HG03565 (cell line): ENCODE data around the gene FKBP6.
"Not testable (repeated sequence)": the region's sequence is repeated elsewhere in the genome, so short reads cannot be mapped to it uniquely, and the experiment has no call there.

ENCODE experiments used
- ATAC-seq: cut with Tn5 transposase; IDR thresholded peaks from one replicate; pipeline ENCODE4 v1.9.1; 2021; ENCODE audit warnings: mild to moderate bottlenecking, moderate library complexity; ENCODE audit not compliant: unreplicated experiment

The FKBP6 gene, protein sequence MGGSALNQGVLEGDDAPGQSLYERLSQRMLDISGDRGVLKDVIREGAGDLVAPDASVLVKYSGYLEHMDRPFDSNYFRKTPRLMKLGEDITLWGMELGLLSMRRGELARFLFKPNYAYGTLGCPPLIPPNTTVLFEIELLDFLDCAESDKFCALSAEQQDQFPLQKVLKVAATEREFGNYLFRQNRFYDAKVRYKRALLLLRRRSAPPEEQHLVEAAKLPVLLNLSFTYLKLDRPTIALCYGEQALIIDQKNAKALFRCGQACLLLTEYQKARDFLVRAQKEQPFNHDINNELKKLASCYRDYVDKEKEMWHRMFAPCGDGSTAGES

DNA sequence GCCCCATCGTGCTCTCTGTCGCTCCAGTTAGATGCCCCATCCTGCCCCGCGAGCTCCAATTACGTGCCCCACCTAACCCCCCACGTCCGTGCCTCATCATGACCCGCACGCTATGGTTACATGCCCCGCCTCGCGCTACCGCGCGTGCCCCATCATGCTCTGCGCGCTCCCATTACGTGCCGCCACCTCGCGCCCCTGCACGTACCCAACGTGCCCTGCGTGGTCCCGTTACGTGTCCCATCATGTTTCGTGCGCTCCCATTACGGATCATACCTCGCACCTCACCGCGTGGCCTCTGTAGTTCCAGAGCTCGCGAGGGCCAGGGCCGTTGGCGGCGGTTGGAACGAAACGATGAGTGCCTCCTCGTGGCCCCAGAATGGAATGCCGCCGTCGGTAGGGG lies at the start of gene FKBP6, which contains the start of gene TRIM50:
FKBP6 (plus strand) TSS at position 240 of the 400 bp plus-strand sequence. CDS start 268 bp downstream, outside the sequence.
TRIM50 (minus strand) TSS at position 161 of the 400 bp plus-strand sequence. CDS start 3,295 bp downstream, outside the sequence.
- not testable (repeated sequence) for ATAC-seq

DNA sequence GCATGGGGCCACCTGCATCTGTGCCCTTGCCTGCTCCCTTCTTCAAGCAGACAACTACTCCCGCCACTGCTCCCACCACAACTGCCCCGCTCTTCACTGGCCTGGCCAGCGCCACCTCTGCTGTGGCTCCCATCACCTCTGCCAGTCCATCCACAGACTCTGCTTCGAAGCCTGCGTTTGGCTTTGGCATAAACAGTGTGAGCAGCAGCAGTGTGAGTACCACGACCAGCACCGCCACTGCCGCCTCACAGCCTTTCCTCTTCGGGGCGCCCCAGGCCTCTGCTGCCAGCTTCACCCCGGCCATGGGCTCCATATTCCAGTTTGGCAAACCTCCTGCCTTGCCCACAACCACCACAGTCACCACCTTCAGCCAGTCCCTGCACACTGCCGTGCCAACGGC lies 30.7 kb upstream of the FKBP6 start:
- ATAC-seq: not testable (repeated sequence)

DNA sequence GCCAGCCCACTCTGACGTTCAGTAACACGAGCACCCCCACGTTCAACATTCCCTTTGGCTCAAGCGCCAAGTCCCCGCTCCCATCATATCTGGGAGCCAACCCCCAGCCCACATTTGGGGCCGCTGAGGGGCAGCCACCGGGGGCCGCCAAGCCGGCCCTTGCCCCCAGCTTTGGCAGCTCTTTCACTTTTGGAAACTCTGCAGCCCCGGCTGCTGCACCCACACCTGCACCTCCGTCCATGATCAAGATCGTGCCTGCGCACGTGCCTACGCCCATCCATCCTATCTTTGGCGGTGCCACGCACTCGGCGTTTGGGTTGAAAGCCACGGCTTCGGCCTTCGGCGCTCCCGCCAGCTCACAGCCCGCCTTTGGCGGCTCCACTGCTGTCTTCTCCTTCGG lies 30.3 kb upstream of the FKBP6 start:
- not testable (repeated sequence) for ATAC-seq

DNA sequence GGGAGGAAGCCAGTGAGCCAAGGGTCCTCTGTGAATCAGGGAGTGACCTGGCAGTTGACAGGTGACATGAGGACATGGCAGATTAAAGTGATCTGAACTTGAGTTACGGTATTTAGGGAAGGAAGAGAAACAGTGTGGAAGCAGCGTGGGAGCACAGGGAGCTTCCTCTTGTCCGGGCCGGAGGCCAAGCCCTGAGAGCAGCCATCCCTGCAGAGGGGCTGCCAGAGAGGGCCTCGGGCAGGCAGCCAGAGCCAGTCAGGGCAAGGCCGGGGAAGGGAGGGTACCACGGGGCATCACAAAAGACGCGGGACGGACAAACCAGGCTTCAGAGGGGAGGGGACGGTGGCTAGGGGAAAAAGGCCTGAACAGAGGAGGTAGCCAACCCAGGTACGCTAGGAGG lies 28.1 kb upstream of the FKBP6 start:
- not testable (repeated sequence) for ATAC-seq

DNA sequence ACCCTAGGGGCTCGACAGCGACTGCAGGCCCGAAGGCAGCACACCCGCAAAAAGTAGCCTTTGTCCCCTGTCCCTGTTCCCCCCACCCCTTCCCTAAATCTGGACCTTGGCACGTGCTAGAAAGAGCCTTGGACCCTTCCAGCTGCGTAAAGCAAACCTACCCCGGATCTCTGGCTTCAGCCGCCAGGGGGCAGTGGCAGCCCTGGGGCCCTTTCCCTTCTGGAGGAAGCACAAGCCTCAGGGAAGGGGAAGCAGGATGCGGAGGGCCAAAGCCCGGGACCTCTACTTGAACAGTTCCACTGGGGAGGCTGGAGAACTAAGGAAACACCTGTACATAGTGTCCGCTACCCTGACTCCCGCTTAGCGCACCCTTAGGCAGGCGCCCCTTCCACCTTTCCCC lies 26.9 kb upstream of the FKBP6 start:
- ATAC-seq: not testable (repeated sequence)

DNA sequence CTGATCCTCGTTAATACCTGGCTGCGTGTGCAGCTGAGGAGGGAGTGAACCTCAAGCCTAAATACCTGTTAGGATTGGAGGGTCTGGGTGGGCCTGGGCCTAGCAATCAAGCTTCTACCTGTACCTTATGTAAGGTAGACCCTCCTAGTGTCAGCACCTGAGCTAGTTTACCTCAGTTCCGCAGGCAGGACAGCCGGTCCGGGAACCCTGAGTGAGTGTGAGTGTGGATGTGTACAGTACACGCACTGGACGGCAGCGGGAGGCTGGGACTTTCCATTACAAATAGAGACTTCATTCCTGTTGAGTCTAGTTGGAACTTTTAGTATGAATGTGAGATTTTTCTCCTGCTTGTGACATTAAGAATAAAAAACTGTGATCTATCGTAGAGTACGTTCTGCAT lies 25.1 kb upstream of the FKBP6 start:
- ATAC-seq: not testable (repeated sequence)

DNA sequence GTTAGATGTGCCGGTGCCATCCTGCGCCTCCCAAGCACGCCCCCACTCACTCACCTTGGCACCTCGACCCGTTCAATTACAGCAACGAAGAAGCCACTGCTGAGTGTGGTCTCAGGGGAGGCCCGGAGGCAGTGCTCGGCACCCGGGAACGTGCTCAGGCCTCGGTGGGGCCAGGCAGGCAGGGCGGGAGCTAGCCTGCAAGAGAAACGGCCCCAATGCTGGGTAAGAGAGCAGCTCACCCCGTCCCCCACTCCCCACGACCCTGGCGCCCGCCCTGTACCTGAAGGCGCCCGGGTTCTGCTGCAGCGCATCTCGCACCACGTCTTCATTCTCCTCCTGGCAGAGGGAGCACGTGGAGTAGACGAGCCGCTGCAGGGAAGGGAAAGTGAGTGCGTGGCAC lies 24.4 kb upstream of the FKBP6 start:
- no peak for ATAC-seq

DNA sequence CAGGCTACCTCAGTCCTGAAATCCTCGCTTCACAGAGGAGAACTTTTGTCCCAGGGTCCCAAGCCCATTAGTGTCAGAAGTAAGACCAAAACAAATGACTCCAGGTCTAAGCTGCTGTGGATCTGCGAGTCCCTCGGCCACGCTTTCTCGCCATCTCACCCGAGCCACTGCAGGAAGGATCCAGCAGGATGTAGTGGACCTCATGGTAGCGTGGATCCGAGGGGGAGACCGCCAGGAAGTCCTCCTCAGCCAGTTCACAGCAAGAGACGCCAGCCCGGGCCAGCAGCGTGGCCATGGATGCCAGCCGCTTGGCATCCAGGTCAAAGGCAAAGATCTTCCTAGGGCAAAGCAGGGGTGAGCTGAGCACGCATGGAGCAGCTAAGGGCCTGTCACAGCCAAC lies 23.9 kb upstream of the FKBP6 start:
- ATAC-seq: no peak

DNA sequence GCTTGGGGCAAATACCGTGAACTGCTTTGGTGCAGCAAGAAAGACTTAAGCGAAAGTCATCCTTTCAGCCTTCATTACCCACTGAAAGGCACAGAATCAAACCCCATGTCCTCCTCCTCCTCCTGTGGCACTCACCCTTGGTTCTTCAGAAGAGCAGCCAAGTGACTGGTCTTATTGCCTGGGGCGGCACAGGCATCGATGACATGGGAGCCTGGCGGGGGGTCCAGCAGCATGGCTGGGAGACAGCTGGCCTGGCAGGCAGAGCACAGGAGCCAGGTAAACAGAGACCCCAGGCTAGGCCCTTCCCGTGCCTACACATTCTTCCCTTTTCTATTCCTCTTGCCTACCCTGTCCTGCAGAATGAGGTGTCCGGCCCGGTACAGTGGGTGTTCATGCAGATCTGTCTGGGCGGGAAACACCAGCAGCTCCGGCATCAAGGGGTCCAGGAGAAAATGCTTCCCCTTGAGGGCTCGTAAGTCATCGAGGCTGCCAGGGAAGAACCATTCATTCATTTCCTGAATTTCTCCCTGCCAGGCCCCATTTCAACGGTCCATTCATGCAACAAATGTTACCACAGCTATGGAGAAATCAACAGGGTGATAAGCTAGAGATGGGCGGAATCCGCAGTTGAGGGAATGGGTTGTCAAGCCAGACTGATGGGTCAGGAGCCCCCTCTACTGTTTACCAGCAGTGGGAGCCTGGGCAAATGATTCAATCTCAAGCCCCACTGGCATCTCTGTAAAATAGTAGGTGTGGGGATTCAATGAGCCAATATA lies 23.2 kb upstream of the FKBP6 start:
- not testable (repeated sequence) for ATAC-seq

DNA sequence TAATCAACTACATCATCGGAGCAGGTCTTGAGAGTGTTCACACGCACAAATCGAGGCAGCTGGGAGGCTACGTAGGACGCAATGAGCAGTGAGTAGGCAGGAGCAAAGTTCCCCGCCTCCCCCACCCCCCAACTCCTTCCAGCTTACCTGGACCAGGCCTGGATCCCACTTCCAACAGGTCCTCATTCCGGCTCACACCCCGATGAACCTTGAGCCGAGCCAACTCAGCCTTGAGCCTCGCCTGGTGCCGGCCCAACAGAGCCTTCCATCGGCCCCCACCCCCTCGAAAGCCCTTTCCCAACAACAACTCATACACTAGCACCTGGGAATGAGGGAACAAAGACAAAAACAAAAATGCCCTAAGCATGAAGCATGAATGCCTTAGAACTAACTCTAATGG lies 20.5 kb upstream of the FKBP6 start:
- ATAC-seq: no peak

DNA sequence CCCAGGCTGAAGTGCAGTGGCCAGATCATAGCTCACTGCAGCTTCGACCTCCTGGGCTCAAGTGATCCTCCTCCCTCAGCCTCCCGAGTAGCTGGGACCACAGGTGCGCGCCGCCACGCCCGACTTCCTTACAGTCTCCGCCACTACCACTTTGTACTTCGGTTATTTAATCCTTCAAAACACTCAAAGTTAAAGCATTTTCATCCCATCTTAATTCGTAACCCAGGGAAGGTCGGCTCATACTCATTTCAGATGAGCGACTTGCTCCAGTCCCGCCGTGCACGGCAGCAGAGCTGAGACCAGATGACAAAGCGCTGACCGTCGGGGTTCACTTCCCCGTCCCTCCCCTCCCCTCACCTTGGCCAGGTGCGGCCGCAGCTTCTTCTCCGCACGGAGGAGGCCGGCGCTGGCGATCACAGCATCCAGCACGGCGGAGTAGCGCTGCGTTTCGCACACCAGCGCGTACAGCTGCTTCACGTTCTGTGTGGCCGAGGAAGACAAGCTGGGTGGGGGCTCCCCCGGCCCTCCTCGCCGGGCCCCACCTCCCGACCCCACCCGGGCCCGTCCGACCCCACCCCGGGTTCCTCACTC lies 19.8 kb upstream of the FKBP6 start:
- peak; percentile 23 for ATAC-seq

DNA sequence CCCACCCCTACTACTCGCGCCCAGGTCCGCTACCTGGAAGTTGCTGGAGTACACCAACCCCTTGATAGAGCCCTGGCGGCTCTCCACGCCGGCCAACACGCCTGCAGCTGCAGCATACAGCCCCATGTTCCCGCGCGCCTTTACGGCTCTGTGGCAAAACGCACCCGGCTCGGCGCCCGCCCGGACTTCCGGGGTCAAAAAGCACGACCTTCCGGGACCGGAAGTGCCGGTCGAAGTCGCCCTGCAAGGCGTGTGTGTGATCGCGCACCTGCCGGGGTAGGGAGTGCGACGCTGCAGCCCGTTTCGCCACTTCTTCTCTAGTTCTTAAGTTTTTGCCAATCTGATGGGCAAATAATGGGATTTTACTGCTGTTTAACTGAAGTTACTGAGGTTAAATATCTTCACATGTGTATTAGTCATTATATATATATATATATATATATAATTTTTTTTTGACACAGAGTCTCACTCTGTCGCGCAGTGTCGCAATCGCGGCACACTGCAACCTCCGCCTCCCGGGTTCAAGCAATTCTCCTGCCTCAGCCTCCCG lies 19.2 kb upstream of the FKBP6 start, which contains the start of gene NSUN5:
NSUN5 (minus strand) TSS at position 162 of the 550 bp plus-strand sequence; CDS start at position 126, 36 bp downstream.
- peak; percentile 84 for ATAC-seq

DNA sequence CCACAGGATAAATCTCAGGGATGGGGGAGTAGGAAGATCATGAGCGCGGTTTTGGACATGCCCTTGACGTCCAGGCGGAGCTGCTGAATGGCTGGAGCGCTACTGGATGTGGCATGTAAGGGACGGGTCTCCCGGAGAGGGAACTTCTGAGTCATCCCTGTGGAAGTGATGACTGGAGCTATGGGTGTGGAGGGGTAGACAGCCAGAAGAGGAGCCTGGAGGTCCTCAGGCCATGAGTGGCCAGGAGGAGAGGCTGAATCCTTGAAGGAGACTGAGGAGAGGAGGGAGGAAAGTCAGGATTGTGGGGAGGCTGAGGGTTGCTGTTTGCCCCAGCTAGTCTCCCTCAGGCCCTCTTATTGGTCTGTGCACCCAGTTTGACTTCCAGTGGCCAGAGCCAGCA lies 16.5 kb upstream of the FKBP6 start:
- not testable (repeated sequence) for ATAC-seq

DNA sequence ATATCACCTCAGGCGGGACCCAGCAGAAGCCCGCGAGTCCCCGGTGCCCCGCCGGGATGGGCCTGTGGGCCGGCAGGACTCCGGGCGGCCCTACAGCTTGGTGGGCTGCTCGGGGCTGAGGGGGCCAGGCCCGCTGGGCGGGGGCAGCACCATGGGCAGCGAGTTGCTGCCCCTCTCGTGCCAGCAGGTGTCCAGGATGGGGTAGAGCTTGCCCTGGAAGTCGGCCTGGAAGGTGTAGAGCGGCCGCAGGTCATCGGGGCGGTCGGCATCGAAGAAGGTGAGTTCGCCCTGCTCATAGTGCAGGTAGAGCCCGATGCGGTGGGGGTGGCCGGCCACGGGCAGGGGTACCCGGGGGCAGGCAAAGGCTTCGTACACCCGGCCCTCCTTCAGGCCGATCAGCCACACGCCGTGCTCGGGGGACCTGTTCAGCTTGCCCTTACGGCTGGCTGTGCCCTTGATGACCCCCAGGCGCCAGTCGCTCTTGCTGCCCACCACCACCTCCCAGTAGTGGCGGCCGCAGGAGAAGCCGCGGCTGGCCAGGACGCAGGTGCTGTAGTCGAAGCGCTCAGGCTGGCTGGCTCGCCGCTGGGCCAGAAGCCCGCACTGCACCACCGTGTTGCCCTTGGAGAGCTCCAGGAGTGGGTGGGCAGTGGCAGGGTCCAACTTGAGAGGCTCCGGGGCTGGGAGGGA lies 15.0 kb upstream of the FKBP6 start:
- no peak for ATAC-seq

DNA sequence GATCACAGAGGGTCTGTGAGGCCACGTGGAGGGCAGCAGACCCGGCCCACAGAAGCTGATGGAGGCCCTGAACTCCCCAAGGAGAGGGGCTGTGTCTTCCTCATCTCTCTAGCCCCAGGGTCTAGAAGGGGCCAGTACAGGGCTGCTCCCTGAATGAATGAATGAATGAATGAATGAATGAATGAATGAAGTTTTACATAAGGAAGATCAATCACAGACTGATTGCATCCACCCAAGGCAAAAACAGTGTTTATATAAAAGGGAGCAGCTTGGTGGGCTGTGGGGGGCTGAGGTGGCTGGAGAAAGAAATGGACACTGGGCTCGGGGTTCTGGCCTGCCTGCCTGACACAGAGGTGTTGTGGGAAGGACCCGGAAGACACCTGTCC lies 14.4 kb upstream of the FKBP6 start:
- ATAC-seq: no peak

DNA sequence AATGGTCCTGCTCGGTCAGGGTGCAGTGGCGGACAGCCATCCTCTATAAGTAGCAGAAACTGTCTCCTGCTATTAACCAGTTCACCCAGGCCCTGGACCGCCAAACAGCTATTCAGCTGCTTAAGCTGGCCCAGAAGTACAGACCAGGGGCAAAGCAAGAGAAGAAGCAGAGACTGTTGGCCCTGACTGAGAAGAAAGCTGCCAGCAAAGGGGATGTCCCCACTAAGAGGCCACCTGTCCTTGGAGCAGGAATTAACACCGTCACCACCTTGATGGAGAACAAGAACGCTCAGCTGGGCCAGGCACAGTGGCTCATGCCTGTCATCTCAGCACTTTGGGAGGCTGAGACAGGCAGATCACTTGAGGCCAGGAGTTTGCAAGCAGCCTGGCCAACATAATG lies 13.7 kb upstream of the FKBP6 start:
- ATAC-seq: no peak

DNA sequence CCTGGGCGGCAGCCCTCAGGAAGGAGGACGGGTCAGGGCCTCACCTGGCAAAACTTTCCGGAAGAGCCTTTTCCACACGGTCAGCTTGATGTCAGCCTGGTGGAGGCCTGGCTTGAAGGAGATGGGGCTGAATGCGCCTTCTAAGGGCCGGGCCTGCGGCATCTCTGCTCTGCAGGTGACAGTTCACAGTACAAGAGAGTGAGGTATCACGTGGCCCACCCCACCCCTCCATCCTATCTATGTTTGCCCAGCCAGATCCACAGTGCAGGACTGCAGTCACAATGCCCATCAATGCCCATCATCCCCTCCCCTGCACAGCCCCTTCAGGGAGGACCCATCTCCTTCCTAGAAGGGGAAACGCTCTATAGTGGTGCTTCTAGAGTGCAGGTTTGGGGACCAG lies 11.4 kb upstream of the FKBP6 start:
- ATAC-seq: no peak

DNA sequence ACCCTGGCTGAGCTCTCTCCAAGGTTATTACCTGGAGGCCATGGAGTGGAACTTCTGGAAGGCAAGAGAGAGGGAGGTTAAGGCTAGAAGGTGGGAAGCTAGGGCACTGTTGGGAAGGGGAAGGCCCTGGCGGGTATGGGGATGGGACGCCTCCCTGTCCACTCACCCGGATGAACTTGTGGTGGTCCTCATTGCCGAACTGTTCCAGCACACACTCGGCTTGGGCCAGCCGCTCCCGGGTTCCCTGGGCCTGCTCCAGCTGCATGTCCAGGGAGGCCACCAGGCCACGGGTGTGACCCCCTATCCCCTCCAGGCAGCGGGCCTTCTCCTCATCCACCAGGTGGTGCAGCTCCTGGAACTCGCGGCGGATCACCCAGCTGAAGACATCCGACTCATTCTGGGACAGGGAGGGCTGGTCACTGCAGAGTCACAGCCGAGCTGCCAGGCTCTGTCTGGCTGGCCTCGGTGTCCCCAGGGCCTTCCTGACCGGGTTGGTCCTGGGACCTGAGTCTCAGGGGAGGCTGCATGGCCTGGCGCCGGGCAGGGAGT lies 9.2 kb upstream of the FKBP6 start:
- not testable (repeated sequence) for ATAC-seq

DNA sequence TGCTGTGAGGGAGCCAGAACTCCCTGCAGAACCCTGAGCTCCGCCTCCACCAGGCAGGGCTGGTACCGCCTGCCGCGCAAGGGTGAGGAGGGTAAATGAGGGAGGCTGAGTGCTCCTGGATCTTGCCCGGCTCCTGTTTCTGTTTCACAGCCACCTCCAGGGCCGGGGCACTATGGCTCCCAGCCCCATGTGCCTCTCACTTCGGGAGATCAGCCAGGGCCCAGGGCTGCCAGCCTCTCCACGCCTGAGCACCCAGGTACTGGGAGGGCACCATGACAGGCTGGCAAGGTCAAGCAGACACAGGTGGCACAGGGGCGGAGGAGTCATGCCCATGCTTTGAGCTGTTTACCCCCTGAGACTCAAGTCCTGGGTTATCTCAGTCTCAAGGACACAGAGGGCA lies 8.4 kb upstream of the FKBP6 start:
- ATAC-seq: not testable (repeated sequence)

DNA sequence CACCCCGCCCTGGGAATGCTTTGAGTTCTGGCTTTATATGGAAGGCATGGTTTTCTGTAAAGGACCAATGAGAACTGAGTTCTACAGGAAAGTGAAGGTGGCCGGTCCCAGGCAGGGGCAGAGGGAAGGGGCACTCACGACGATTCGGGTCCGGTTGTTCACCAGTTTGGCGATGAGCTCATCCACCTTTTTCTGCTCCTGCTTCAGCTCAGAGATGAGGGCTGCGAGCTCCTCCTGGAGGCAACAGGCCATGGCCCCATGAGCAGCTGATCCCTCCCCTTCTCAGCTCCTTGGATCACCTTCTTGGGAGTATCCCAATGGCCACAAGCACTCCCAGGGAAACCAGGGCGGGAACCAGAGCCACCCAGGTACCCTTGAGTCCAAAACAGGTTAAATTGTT lies 8.0 kb upstream of the FKBP6 start:
- not testable (repeated sequence) for ATAC-seq
